ENCODE data around the gene IL1RN. TPM values are rescaled to one million over a fixed set of nuclear protein-coding genes. Genes with fewer than 3 reads are reported as not detected.
A peak's percentile ranks its signal among the peaks of the same experiment; 100 is the strongest.

The IL1RN gene
- total and polyA plus RNA-seq, 2 of the 13 experiments (the other 11 are each of a cell fraction or from before 2014, with no cell fraction given): 21.2 to 101 TPM

- TF ChIP-seq KIAA2018 (CRISPR knock-in tag; IDR thresholded peaks at IDR 0.05; ENCODE audit: borderline replicate concordance) (no peak), THYN1 (CRISPR knock-in tag; IDR thresholded peaks at IDR 0.05; ENCODE audit: borderline replicate concordance, low read depth) (no peak), CCDC6 (CRISPR knock-in tag; IDR thresholded peaks at IDR 0.05) (no peak), ZBTB49 (CRISPR knock-in tag; IDR thresholded peaks at IDR 0.05; ENCODE audit: borderline replicate concordance) (no peak), ZNF354B (CRISPR knock-in tag; IDR thresholded peaks at IDR 0.05) (no peak), ZNF816 (CRISPR knock-in tag; IDR thresholded peaks at IDR 0.05; ENCODE audit: borderline replicate concordance) (0 out of 2 replicates have a peak, but pooled peaks have one; percentile 37), AGO2 (optimal IDR thresholded peaks at IDR 0.05; ENCODE audit: low read depth, low read length) (no peak)
Measured at GRCh38 chr2:113158884-113159553, 31.6 kb downstream of the IL1RN start (continued).
